H9 (cell line): ENCODE data around the gene RCC1. TPM values are rescaled to one million over a fixed set of nuclear protein-coding genes. Genes with fewer than 3 reads are reported as not detected.

ENCODE experiments used
- DNase-seq: peaks from one replicate; pipeline ENCODE4 v3.0.0-alpha.2; 2017
- H2AFZ ChIP-seq: one replicate; pipeline ENCODE4 v1.6.1; 2013; ENCODE audit warnings: mild to moderate bottlenecking, low read length, control low read depth, moderate library complexity
- H2AK5ac ChIP-seq: 2 replicates; pipeline ENCODE4 v1.6.1; 2013; ENCODE audit warnings: low read length, control low read depth, mixed read lengths; ENCODE audit not compliant: insufficient read length
- H2BK120ac ChIP-seq: one replicate; pipeline ENCODE4 v1.6.1; 2013; ENCODE audit warnings: low read depth, mild to moderate bottlenecking, low read length, control low read depth, inconsistent platforms; ENCODE audit not compliant: poor library complexity, severe bottlenecking
- H2BK12ac ChIP-seq: 2 replicates; pipeline ENCODE4 v1.6.1; 2013; ENCODE audit warnings: low read length, control low read depth, mixed read lengths, low read depth; ENCODE audit not compliant: insufficient read length
- H2BK15ac ChIP-seq: 2 replicates; pipeline ENCODE4 v1.6.1; 2013; ENCODE audit warnings: low read depth, low read length, control low read depth
- H2BK20ac ChIP-seq: one replicate; pipeline ENCODE4 v1.6.1; 2013; ENCODE audit warnings: low read depth, mild to moderate bottlenecking, low read length, control low read depth, inconsistent platforms; ENCODE audit not compliant: poor library complexity, severe bottlenecking
- H2BK5ac ChIP-seq: 2 replicates; pipeline ENCODE4 v1.6.1; 2013; ENCODE audit warnings: low read length, control low read depth, mixed read lengths; ENCODE audit not compliant: insufficient read length
- H3K14ac ChIP-seq: 2 replicates; pipeline ENCODE4 v1.6.1; 2013; ENCODE audit warnings: low read length, control low read depth; ENCODE audit not compliant: insufficient read depth
- H3K18ac ChIP-seq: 2 replicates; pipeline ENCODE4 v1.6.1; 2013; ENCODE audit warnings: low read depth, mild to moderate bottlenecking, mixed read lengths, low read length, control low read depth; ENCODE audit not compliant: insufficient read length
- H3K23ac ChIP-seq: 2 replicates; pipeline ENCODE4 v1.6.1; 2013; ENCODE audit warnings: low read length, control low read depth, mixed read lengths, low read depth; ENCODE audit not compliant: insufficient read length
- H3K23me2 ChIP-seq: 2 replicates; pipeline ENCODE4 v1.6.1; 2013; ENCODE audit warnings: low read depth, mild to moderate bottlenecking, mixed read lengths, low read length, control low read depth; ENCODE audit not compliant: insufficient read length, poor library complexity, severe bottlenecking
- H3K27ac ChIP-seq: 2 replicates; pipeline ENCODE4 v1.5.1; 2013; ENCODE audit warnings: low read length, control low read depth, mixed read lengths, low read depth; ENCODE audit not compliant: insufficient read length
- H3K27me3 ChIP-seq: 2 replicates; pipeline ENCODE4 v1.6.1; 2013; ENCODE audit warnings: low read length, control low read depth, inconsistent platforms; ENCODE audit not compliant: insufficient read depth
- H3K4ac ChIP-seq: 2 replicates; pipeline ENCODE4 v1.6.1; 2013; ENCODE audit warnings: low read depth, mild to moderate bottlenecking, control low read depth, inconsistent platforms, low read length, moderate library complexity
- H3K4me1 ChIP-seq: 2 replicates; pipeline ENCODE4 v1.6.1; 2013; ENCODE audit warnings: low read length, control low read depth, inconsistent platforms; ENCODE audit not compliant: insufficient read depth
- H3K4me2 ChIP-seq: 2 replicates; pipeline ENCODE4 v1.6.1; 2013; ENCODE audit warnings: low read length, control low read depth, mixed read lengths; ENCODE audit not compliant: insufficient read length, insufficient read depth
- H3K56ac ChIP-seq: 2 replicates; pipeline ENCODE4 v1.6.1; 2013; ENCODE audit warnings: low read depth, mild to moderate bottlenecking, mixed read lengths, low read length, control low read depth; ENCODE audit not compliant: insufficient read length
- H3K79me1 ChIP-seq: 2 replicates; pipeline ENCODE4 v1.6.1; 2013; ENCODE audit warnings: low read depth, mild to moderate bottlenecking, moderate library complexity, low read length, control low read depth, inconsistent platforms; ENCODE audit not compliant: insufficient read depth, poor library complexity, severe bottlenecking
- H3K79me2 ChIP-seq: 2 replicates; pipeline ENCODE4 v1.6.1; 2013; ENCODE audit warnings: low read length, control low read depth, inconsistent platforms; ENCODE audit not compliant: insufficient read depth
- H3K9ac ChIP-seq: 2 replicates; pipeline ENCODE4 v1.6.1; 2013; ENCODE audit warnings: low read length, control low read depth, mixed read lengths; ENCODE audit not compliant: insufficient read length; ENCODE audit errors: extremely low read depth
- H3K9me3 ChIP-seq: one replicate; pipeline ENCODE4 v1.6.1; 2013; ENCODE audit warnings: low read depth, low read length, inconsistent platforms; ENCODE audit not compliant: control insufficient read depth
- H3T11ph ChIP-seq: one replicate; pipeline ENCODE4 v1.6.1; 2013; ENCODE audit warnings: mild to moderate bottlenecking, low read length, control low read depth, inconsistent platforms
- H4K20me1 ChIP-seq: one replicate; pipeline ENCODE4 v1.6.1; 2013; ENCODE audit not compliant: control insufficient read depth, insufficient read length, insufficient read depth
- H4K5ac ChIP-seq: 2 replicates; pipeline ENCODE4 v1.6.1; 2013; ENCODE audit warnings: low read depth, mild to moderate bottlenecking, mixed read lengths, low read length, control low read depth; ENCODE audit not compliant: insufficient read length
- H4K8ac ChIP-seq: replicated peaks from 2 replicates; pipeline ENCODE4 v1.6.1; 2013; ENCODE audit warnings: low read length, control low read depth, mixed read lengths, low read depth; ENCODE audit not compliant: insufficient read length
- H4K91ac ChIP-seq: 2 replicates; pipeline ENCODE4 v1.6.1; 2013; ENCODE audit warnings: low read depth, mild to moderate bottlenecking, moderate library complexity, mixed read lengths, low read length, control low read depth; ENCODE audit not compliant: insufficient read length
- H3K27ac Mint-ChIP-seq, 3 experiments: 2 replicates in 2 of 3; 3 replicates in 1 of 3; pipeline ENCODE4 v1.8.0; 2020 to 2021; ENCODE audit warnings: mixed read lengths in 3 of 3, mild to moderate bottlenecking in 1 of 3, moderate library complexity in 1 of 3
- H3K27me3 Mint-ChIP-seq: 2 replicates; pipeline ENCODE4 v1.8.0; 2021; ENCODE audit warnings: low read depth, mild to moderate bottlenecking, moderate library complexity, mixed read lengths
- H3K36me3 Mint-ChIP-seq, 3 experiments: 2 replicates in 2 of 3; 3 replicates in 1 of 3; pipeline ENCODE4 v1.8.0; 2020 to 2021; ENCODE audit warnings: low read depth in 3 of 3, mixed read lengths in 3 of 3; ENCODE audit not compliant: insufficient read depth in 1 of 3
- H3K4me1 Mint-ChIP-seq, 2 experiments: 2 replicates each; pipeline ENCODE4 v1.8.0; 2020; ENCODE audit warnings: mixed read lengths in 2 of 2
- H3K4me3 Mint-ChIP-seq, 2 experiments: 2 replicates in 1 of 2; 3 replicates in 1 of 2; pipeline ENCODE4 v1.8.0; 2020 to 2021; ENCODE audit warnings: mild to moderate bottlenecking in 2 of 2, mixed read lengths in 2 of 2, moderate library complexity in 1 of 2
- H3K9me3 Mint-ChIP-seq, 2 experiments: 2 replicates in 1 of 2; 3 replicates in 1 of 2; pipeline ENCODE4 v1.8.0; 2020; ENCODE audit warnings: mild to moderate bottlenecking in 2 of 2, mixed read lengths in 2 of 2, moderate library complexity in 1 of 2
- CTCF ChIP-seq: fragments of 200-600 bp; sonication (generic); conservative IDR thresholded peaks from 3 replicates; pipeline ENCODE4 v1.8.0; 2021; ENCODE audit warnings: antibody characterized with exemption, mild to moderate bottlenecking
- WGBS: extraction: QIAGEN DNeasy Blood & Tissue Kit; methylation state at CpG from one replicate; pipeline ENCODE4 v1.1.7; 2013; ENCODE audit warnings: missing lambda C conversion rate, low lambda C conversion rate, mixed read lengths; ENCODE audit not compliant: insufficient read length; ENCODE audit errors: extremely low coverage; 5-methylcytosine and 5-hydroxymethylcytosine counted together
- total RNA-seq: library from RNA; stranded (reverse); gene quantifications from 2 replicates; pipeline ENCODE4 v1.2.1, GENCODE V29; 2021

Gene RCC1
- total RNA-seq, 1 experiment from 2014 or later, result 93.6 TPM

- Histone ChIP-seq H3K4me1 (no peaks in the 10 kb centered on the region), H3K18ac (no peak overlapping the region), H4K8ac (no peak overlapping the region), H2BK15ac (no peak overlapping the region), H3K23ac (no peak overlapping the region), H2BK12ac (no peak overlapping the region), H3K79me2 (no peaks in the 10 kb centered on the region), H3K4me2 (no peak overlapping the region), H4K20me1 (no peaks in the 10 kb centered on the region), H2BK5ac (no peak overlapping the region), H3K56ac (no peak overlapping the region), H3K14ac (no peak overlapping the region), H2BK20ac (no peak overlapping the region), H2AFZ (no peak overlapping the region), H4K91ac (no peak overlapping the region), H2BK120ac (no peak overlapping the region), H2AK5ac (no peak overlapping the region), H3K9ac (no peak overlapping the region), H3K27me3 (no peaks in the 10 kb centered on the region), H3K79me1 (no peaks in the 10 kb centered on the region), H3T11ph (no peak overlapping the region), H3K27ac (no peak overlapping the region), H3K4ac (no peak overlapping the region), H4K5ac (no peak overlapping the region), H3K23me2 (no peaks in the 10 kb centered on the region), H3K9me3 (no peaks in the 10 kb centered on the region)
- no peaks in the 10 kb centered on the region for H3K9me3 Mint-ChIP-seq
- peak overlapping the region in 2 of 3 experiments; percentile 41 to 63; a peak in 3 of 7 replicates for H3K27ac Mint-ChIP-seq
- no peaks in the 10 kb centered on the region for H3K27me3 Mint-ChIP-seq
- H3K4me1 Mint-ChIP-seq, result peaks cover 4 to 7% of the 10 kb centered on the region in 2 experiments
- TF ChIP-seq CTCF, result no peak
- peaks cover 2 to 28% (median 23%) of the 10 kb centered on the region in 3 experiments; a peak in 6 of 7 replicates for H3K36me3 Mint-ChIP-seq
- H3K4me3 Mint-ChIP-seq, result no peak overlapping the region
- no peak for DNase-seq
- no CpG with 5 or more reads among the region's 5 CpGs for WGBS
Measured at GRCh38 chr1:28456078-28456477, 49.8 kb upstream of the RCC1 start.
